SJCRH30 (cell line): ENCODE results near the gene GNAQ. TPM values are rescaled to one million over a fixed set of nuclear protein-coding genes. Genes with fewer than 3 reads are reported as not detected.

ENCODE experiments used
- total RNA-seq: library from RNA; depleted of rRNA; stranded (reverse); fragments of >200 nt; shearing (Covaris generic); gene quantifications from 2 replicates; pipeline ENCODE4 v1.2.3, GENCODE V29; 2014; rRNA removed

GNAQ gene
- total RNA-seq, 1 experiment from 2014 or later: 28.8 TPM

Other genes starting within 250 kb of the GNAQ start
- 75.7 and 89.2 TPM in 2 replicates for gene CEP78, start 204.3 kb upstream of the GNAQ start, total RNA-seq